A673 (cell line): ENCODE measurements around the gene FURIN.

Experiments
- EZH2 ChIP-seq: fragments of 200-600 bp; sonication (generic); IDR thresholded peaks from 2 replicates; pipeline ENCODE4 v1.6.1; 2017; ENCODE audit warnings: borderline replicate concordance, low read depth, mild to moderate bottlenecking, mixed read lengths, antibody characterized with exemption, low read length; ENCODE audit not compliant: poor library complexity, severe bottlenecking
- TF ChIP-seq, protein P1 (sequence below): fragments of 300-800, 200-600 bp; sonication (generic); conservative IDR thresholded peaks from 2 replicates; pipeline ENCODE4 v1.5.1; 2017; ENCODE audit warnings: low read depth, mild to moderate bottlenecking, antibody characterized with exemption, low read length, moderate library complexity, mixed read lengths

DNA sequence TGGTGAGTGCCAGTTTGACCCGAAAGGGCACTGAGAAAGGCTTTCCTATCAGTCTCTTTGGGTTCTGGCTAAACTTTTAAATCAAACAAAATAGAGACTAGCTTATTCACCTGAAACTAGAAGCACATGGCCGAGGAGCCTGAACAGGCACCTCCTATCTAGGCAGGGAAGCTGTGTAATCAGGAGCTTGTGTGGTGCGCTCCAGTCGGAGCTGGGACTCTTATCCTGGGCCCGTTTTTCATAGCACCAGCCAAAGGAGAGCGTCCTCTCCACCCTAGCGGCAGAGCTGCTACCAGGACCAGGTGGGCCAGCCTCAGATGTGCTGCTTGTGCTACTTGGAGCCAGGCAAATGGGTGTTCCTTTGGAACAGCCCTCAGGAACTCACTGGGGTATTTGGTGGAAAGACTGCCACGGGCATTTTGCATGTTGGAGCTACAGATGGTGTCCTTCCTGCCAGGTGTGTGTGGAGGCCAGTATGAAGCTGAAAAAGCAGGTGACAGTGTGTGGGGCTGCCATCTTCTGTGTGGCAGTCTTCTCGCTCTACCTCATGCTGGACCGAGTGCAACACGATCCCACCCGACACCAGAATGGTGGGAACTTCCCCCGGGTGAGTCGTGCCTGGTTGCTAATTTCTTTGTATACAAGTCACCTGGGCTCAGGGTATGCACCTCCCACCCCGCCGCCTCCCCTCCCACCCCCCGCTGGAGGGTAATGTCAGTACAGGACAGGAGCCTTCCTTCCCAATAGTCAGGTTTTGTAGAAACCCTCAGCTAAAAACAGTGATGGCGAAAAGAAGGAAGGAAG lies 35.5 kb downstream of the FURIN start:
- TF ChIP-seq, protein P1, sequence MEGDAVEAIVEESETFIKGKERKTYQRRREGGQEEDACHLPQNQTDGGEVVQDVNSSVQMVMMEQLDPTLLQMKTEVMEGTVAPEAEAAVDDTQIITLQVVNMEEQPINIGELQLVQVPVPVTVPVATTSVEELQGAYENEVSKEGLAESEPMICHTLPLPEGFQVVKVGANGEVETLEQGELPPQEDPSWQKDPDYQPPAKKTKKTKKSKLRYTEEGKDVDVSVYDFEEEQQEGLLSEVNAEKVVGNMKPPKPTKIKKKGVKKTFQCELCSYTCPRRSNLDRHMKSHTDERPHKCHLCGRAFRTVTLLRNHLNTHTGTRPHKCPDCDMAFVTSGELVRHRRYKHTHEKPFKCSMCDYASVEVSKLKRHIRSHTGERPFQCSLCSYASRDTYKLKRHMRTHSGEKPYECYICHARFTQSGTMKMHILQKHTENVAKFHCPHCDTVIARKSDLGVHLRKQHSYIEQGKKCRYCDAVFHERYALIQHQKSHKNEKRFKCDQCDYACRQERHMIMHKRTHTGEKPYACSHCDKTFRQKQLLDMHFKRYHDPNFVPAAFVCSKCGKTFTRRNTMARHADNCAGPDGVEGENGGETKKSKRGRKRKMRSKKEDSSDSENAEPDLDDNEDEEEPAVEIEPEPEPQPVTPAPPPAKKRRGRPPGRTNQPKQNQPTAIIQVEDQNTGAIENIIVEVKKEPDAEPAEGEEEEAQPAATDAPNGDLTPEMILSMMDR: no peak
- TF ChIP-seq EZH2: no peak
